Parathyroid adenoma (tissue), 2 donors: ENCODE measurements around the gene USP17L20.
"Not testable (repeated sequence)": the region's sequence is repeated elsewhere in the genome, so short reads cannot be mapped to it uniquely, and the experiment has no call there.

Experiments
- H2AFZ ChIP-seq: fragments of 300-600 bp; sonication (generic); one replicate; pipeline ENCODE4 v1.7.0; 2017; ENCODE audit warnings: antibody characterized with exemption, mild to moderate bottlenecking
- H3K27ac ChIP-seq: fragments of 300-600 bp; sonication (generic); one replicate; pipeline ENCODE4 v1.7.0; 2017
- H3K27me3 ChIP-seq: fragments of 300-600 bp; sonication (generic); one replicate; pipeline ENCODE4 v1.7.0; 2017; ENCODE audit warnings: low read length; ENCODE audit not compliant: control insufficient read depth, insufficient read depth
- H3K36me3 ChIP-seq: fragments of 300-600 bp; sonication (generic); one replicate; pipeline ENCODE4 v1.7.0; 2017; ENCODE audit warnings: low read length; ENCODE audit not compliant: control insufficient read depth, insufficient read depth
- H3K4me1 ChIP-seq: fragments of 300-600 bp; sonication (generic); one replicate; pipeline ENCODE4 v1.7.0; 2017; ENCODE audit warnings: control low read depth
- H3K4me2 ChIP-seq: fragments of 300-600 bp; sonication (generic); one replicate; pipeline ENCODE4 v1.7.0; 2017; ENCODE audit warnings: low read length
- H3K4me3 ChIP-seq: fragments of 300-600 bp; sonication (generic); one replicate; pipeline ENCODE4 v1.7.0; 2017; ENCODE audit warnings: low read depth, low read length
- H3K79me2 ChIP-seq: fragments of 300-600 bp; sonication (generic); one replicate; pipeline ENCODE4 v1.7.0; 2017; ENCODE audit warnings: control low read depth
- H3K9ac ChIP-seq: fragments of 300-600 bp; sonication (generic); one replicate; pipeline ENCODE4 v1.7.0; 2017; ENCODE audit warnings: mild to moderate bottlenecking
- H3K9me3 ChIP-seq: fragments of 300-600 bp; sonication (generic); one replicate; pipeline ENCODE4 v1.7.0; 2017; ENCODE audit warnings: low read length; ENCODE audit not compliant: control insufficient read depth
- donor health status: primary hyperparathyroidism.

USP17L20 gene

DNA sequence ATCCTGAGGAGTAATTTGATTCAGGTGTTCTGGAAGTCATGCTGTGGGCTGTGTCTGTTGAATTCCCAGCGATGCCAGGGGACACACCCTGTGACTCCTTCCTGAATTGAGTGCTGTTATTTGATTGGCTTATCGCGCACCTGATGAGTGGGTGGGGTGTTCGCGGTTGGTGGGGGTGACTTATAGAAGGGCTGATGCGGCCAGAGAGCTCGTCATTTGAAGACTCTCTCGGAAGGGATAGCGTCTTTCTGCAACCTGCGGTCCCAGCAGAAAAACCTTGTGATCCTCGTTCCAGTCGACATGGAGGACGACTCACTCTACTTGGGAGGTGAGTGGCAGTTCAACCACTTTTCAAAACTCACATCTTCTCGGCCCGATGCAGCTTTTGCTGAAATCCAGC, at the start of gene USP17L20:
TSS of gene USP17L20 (plus strand) at position 301 of the 400 bp plus-strand sequence. CDS start at position 301, 0 bp downstream.
- H3K4me3 ChIP-seq, H3K27me3 ChIP-seq, H3K36me3 ChIP-seq, H2AFZ ChIP-seq, H3K79me2 ChIP-seq, H3K4me1 ChIP-seq, H3K27ac ChIP-seq, H3K4me2 ChIP-seq, H3K9me3 ChIP-seq, H3K9ac ChIP-seq: not testable (repeated sequence)

GRCh38 chr4:9210357-9210756, 47.6 kb upstream of the USP17L20 start, which contains the start of gene USP17L10:
TSS of gene USP17L10 (plus strand) at chr4:9210657. CDS start at chr4:9210657, 0 bp downstream.
- not testable (repeated sequence) for H3K9ac ChIP-seq, H3K4me3 ChIP-seq, H3K4me2 ChIP-seq, H3K4me1 ChIP-seq, H3K79me2 ChIP-seq, H3K9me3 ChIP-seq, H3K27me3 ChIP-seq, H3K36me3 ChIP-seq, H2AFZ ChIP-seq, H3K27ac ChIP-seq

DNA sequence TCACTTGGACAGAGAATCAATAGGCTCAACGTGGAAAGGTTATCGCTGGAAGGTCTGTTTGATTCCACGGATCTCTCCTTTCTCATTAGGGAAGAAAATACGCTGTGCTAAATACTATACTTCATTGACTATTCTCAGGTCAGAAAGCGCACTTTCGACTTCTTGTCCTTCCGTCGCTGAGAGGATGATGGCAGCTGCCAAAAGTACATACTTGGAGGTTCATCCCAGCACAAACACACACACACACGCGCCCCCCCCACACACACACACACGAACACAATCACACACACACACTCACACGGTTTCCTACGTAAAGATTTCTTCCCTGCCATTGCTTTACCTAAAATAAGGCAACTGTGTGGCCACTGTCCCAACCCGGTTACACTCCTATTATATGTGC, 43.2 kb upstream of the USP17L20 start:
- not testable (repeated sequence) for H3K79me2 ChIP-seq, H3K4me1 ChIP-seq, H2AFZ ChIP-seq, H3K9me3 ChIP-seq, H3K27me3 ChIP-seq, H3K4me3 ChIP-seq, H3K9ac ChIP-seq, H3K4me2 ChIP-seq, H3K27ac ChIP-seq, H3K36me3 ChIP-seq

DNA sequence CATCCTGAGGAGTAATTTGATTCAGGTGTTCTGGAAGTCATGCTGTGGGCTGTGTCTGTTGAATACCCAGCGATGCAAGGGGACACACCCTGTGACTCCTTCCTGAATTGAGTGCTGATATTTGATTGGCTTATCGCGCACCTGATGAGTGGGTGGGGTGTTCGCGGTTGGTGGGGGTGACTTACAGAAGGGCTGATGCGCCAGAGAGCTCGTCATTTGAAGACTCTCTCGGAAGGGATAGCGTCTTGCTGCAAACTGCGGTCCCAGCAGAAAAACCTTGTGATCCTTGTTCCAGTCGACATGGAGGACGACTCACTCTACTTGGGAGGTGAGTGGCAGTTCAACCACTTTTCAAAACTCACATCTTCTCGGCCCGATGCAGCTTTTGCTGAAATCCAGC, 42.8 kb upstream of the USP17L20 start, which contains the start of gene USP17L11:
TSS of gene USP17L11 (plus strand) at position 301 of the 400 bp plus-strand sequence. CDS start at position 301, 0 bp downstream.
- not testable (repeated sequence) for H3K9me3 ChIP-seq, H2AFZ ChIP-seq, H3K27me3 ChIP-seq, H3K4me1 ChIP-seq, H3K36me3 ChIP-seq, H3K79me2 ChIP-seq, H3K4me3 ChIP-seq, H3K9ac ChIP-seq, H3K4me2 ChIP-seq, H3K27ac ChIP-seq

DNA sequence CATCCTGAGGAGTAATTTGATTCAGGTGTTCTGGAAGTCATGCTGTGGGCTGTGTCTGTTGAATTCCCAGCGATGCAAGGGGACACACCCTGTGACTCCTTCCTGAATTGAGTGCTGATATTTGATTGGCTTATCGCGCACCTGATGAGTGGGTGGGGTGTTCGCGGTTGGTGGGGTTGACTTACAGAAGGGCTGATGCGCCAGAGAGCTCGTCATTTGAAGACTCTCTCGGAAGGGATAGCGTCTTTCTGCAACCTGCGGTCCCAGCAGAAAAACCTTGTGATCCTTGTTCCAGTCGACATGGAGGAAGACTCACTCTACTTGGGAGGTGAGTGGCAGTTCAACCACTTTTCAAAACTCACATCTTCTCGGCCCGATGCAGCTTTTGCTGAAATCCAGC, 38.1 kb upstream of the USP17L20 start, which contains the start of gene USP17L12:
TSS of gene USP17L12 (plus strand) at position 301 of the 400 bp plus-strand sequence. CDS start at position 301, 0 bp downstream.
- not testable (repeated sequence) for H3K4me2 ChIP-seq, H3K9ac ChIP-seq, H3K79me2 ChIP-seq, H3K27me3 ChIP-seq, H3K9me3 ChIP-seq, H3K36me3 ChIP-seq, H3K4me3 ChIP-seq, H3K27ac ChIP-seq, H2AFZ ChIP-seq, H3K4me1 ChIP-seq

- not testable (repeated sequence) for H3K27ac ChIP-seq, H3K9me3 ChIP-seq, H3K36me3 ChIP-seq, H3K4me2 ChIP-seq, H3K9ac ChIP-seq, H3K79me2 ChIP-seq, H3K4me3 ChIP-seq, H3K4me1 ChIP-seq, H2AFZ ChIP-seq, H3K27me3 ChIP-seq
These were observed 33.3 kb upstream of the USP17L20 start, which contains the start of gene USP17L13 for GRCh38 chr4:9224596-9224995. TSS of gene USP17L13 (plus strand) at chr4:9224896. CDS start at chr4:9224896, 0 bp downstream.

GRCh38 chr4:9230249-9230648, 27.7 kb upstream of the USP17L20 start:
- not testable (repeated sequence) for H3K4me1 ChIP-seq, H3K36me3 ChIP-seq, H3K4me3 ChIP-seq, H3K9me3 ChIP-seq, H3K9ac ChIP-seq, H2AFZ ChIP-seq, H3K79me2 ChIP-seq, H3K27me3 ChIP-seq, H3K4me2 ChIP-seq, H3K27ac ChIP-seq

GRCh38 chr4:9234085-9234484, 23.8 kb upstream of the USP17L20 start, which contains the start of gene USP17L15:
TSS of gene USP17L15 (plus strand) at chr4:9234385. CDS start at chr4:9234385, 0 bp downstream.
- H3K9ac ChIP-seq, H3K27ac ChIP-seq, H3K4me1 ChIP-seq, H3K79me2 ChIP-seq, H3K4me3 ChIP-seq, H3K4me2 ChIP-seq, H3K9me3 ChIP-seq, H2AFZ ChIP-seq, H3K36me3 ChIP-seq, H3K27me3 ChIP-seq: not testable (repeated sequence)

- H3K4me2 ChIP-seq, H3K36me3 ChIP-seq, H3K79me2 ChIP-seq, H3K27ac ChIP-seq, H3K4me1 ChIP-seq, H3K4me3 ChIP-seq, H2AFZ ChIP-seq, H3K9ac ChIP-seq, H3K9me3 ChIP-seq, H3K27me3 ChIP-seq: not testable (repeated sequence)
These were observed 19.5 kb upstream of the USP17L20 start for GRCh38 chr4:9238461-9238860.

DNA sequence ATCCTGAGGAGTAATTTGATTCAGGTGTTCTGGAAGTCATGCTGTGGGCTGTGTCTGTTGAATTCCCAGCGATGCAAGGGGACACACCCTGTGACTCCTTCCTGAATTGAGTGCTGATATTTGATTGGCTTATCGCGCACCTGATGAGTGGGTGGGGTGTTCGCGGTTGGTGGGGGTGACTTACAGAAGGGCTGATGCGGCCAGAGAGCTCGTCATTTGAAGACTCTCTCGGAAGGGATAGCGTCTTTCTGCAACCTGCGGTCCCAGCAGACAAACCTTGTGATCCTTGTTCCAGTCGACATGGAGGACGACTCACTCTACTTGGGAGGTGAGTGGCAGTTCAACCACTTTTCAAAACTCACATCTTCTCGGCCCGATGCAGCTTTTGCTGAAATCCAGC, 14.3 kb upstream of the USP17L20 start, which contains the start of gene USP17L17:
TSS of gene USP17L17 (plus strand) at position 301 of the 400 bp plus-strand sequence. CDS start at position 301, 0 bp downstream.
- H3K4me2 ChIP-seq, H3K9ac ChIP-seq, H3K4me1 ChIP-seq, H3K27ac ChIP-seq, H3K9me3 ChIP-seq, H3K36me3 ChIP-seq, H3K79me2 ChIP-seq, H3K4me3 ChIP-seq, H3K27me3 ChIP-seq, H2AFZ ChIP-seq: not testable (repeated sequence)

- not testable (repeated sequence) for H2AFZ ChIP-seq, H3K4me2 ChIP-seq
These were observed 9.8 kb upstream of the USP17L20 start, which contains the start of gene USP17L18 for GRCh38 chr4:9247953-9248680. TSS of gene USP17L18 (plus strand) at chr4:9248630. CDS start at chr4:9248630, 0 bp downstream.

More at GRCh38 chr4:9247953-9248680, 9.8 kb upstream of the USP17L20 start, which contains the start of gene USP17L18:
- H3K4me3 ChIP-seq, H3K9ac ChIP-seq, H3K9me3 ChIP-seq, H3K36me3 ChIP-seq, H3K27ac ChIP-seq, H3K4me1 ChIP-seq, H3K79me2 ChIP-seq, H3K27me3 ChIP-seq: not testable (repeated sequence)
